GM19324 (cell line): ENCODE measurements around the gene LRRC3C.
"Not testable (repeated sequence)": the region's sequence is repeated elsewhere in the genome, so short reads cannot be mapped to it uniquely, and the experiment has no call there.

Experiments
- ATAC-seq: cut with Tn5 transposase; IDR thresholded peaks from one replicate; pipeline ENCODE4 v1.9.1; 2021; ENCODE audit warnings: mild to moderate bottlenecking, moderate library complexity; ENCODE audit not compliant: unreplicated experiment, low FRiP score

The LRRC3C gene

DNA sequence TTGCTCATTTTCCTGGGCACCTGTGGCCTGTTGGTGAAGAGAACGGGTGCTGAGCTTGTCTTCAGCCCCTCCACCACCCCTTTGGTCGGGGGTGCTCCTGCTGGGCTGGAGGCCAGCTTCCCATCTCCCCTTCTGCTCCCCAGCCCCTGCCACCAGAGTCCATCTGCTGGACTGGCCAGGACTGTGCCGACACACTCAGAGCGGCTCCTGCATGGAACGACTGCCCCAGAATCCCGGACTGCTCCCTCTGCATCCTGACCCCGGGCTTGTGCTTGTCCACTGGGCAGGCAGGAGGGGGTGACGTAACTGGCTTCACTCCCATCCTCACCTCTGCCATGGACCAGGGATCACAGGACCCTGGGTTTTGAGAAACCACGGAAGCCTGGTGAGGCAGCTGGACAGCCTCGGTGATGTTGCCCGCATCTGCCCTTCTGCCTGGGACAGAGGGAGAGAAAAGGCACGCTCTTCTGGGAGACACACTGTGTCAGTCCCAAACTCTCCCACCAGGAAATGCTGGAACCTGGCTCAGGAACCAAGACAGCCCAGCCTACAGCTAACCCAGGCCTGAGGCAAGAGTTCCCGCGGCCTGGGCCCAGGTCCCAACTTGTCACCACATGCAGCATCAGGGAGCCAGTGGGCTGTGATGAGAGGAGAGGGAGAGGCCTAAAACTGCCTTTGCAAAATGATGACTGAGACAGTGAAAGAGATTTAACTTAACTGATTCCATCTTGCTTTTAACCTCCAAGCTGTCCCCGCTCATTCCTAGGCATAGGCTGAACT lies 19.2 kb downstream of the LRRC3C start:
- ATAC-seq, result no peak

DNA sequence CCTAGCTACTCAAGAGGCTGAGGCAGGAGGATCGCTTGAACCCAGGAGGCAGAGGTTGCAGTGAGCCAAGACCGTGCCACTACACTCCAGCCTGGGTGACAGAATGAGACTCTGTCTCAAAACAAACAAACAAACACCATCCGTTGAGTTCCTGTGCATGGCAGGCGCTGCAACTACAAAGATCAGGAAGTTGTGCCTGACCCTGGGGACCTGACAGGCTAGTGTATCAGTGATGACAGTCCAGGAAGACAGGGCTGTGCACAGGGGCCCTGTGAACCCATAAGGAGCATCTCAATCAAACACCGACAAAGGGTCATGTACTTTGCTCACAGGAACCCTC lies 20.9 kb downstream of the LRRC3C start:
- ATAC-seq, result not testable (repeated sequence)

DNA sequence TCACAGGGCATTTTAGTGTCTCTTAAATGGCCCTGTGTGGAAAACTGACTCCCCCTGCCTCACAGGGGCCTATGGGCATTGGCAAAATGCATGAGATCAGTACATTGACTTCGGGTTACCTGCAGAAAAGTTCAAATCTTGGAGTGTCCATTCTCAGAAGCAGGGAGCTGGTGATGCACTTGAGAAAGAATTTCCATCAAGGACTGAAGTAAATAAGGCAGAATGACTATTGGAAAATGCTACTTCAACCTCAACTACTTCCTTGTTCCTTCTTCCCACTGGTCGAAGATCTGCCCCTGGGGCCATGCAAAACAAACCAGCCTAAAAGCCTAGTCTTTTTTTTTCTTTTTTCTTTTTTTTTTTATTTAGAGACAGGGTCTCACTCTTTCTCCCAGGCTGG lies 21.5 kb downstream of the LRRC3C start:
- ATAC-seq, result no peak

DNA sequence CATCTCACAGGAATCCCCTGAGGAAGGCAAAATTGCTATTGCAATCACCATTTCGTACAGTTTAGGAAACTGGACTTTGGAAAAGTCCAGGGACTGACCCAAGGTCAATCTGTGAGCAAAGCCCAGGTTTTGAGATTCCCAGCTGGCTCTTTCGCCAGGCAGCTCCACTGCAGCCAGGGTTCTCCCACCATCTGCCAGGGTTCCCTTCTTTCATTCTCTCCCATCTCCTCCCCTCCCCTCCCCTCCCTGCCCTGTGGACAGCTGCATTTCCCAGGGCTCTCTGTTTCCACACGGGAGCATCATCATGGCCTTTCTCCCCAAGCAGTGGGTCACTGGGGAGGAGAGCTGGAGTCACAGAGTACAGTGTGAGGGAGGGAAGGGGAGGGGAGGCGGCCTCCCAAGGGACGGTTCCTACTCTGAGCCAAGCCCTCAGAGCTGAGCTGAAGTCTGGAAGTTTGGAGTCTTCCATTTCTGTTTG lies 23.4 kb downstream of the LRRC3C start:
- ATAC-seq, result no peak

DNA sequence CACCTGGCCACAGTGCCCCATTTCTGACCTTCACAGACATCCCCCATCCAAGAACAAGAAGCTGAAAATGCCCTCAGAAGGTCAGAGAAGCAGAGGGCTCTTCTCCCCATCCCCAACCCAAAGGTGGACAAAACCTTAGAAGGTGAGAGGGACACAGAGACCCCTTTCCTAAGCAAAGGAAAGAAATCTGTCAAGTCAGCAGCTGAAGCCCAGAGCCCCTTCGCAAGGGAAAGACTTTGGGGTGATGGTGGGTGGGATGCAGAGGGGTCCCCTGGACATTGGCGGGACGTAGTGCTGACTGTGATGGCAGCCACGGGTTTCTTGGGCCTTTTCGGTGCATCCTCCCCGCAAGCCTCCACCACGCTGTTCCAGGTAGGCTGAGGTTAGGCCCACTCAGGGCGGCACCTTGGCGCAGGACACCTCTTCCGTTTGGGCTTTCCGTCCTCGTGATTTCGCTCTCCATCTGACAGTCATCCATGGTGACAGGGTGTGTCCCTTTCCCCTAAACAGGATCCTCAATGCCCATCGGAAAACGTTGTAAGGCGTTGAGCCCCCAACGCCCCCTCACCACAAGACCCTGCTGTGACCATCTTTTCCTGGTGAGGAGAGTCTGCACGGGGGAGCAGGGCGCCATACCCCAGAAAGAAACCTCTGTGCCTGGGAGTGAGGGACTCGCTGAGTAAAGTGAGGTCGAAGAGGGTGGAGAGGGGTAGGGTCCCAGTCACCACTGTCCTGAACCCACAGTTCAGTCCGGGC lies 24.6 kb downstream of the LRRC3C start:
- ATAC-seq, result no peak

DNA sequence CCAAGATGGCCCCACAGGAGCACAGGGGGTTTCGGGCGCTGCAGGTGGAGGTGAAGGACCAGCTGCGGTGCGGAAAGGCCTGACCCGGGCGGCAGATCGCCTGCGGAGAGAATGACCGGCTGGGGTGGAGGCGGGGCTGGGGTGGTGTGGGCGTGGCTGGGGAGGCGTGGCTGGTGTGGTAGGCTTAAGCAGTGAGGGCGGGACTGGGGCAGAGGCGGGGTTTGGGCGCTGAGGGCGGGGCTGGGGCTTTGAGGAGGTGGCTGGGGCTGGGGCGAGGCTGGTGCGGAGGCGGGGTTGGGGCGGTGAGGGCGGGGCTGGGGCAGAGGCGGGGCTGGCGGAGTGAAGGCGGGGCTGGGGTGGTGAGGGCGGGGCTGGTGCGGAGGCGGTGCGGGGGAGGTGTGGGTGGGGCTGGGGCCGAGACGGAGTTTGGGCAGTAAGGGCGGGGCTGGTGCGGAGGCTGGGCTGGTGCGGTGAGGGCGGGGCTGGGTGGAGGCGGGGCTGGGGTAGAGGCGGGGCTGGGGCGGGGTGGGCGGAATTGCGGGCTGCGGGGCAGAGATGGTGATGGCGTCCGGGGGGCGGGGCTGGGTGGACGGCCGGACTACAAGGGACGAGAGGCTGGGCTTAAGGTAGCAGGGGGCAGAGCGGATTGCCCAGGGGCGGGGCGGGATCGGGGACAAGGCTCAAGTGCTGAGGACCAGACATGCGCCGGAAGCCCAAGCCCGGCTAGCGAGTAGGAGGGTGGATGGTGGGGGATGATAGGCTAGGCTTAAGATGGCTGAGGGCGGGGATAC lies 25.3 kb downstream of the LRRC3C start:
- ATAC-seq, result peak; percentile 74

DNA sequence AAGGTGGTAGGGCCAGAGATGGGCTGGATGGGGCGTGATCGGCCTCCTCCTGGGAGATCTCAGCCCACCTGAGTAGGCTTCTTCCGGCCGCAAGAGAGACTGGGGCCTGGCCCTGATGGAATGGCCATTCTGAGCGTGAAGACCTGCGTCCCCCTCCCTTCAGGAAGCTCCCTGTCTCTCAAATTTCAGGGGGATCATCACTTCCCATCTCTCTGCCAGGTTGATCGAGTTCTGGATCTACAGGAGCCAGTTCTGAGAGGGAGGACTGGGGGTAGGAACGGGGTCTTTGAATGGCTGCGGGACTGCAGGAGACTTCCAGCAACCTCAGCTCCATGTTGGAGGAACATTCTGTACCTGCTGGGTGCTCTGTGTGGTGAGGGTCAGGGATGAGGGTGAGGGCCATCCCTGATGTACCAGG lies 25.9 kb downstream of the LRRC3C start:
- ATAC-seq, result no peak

DNA sequence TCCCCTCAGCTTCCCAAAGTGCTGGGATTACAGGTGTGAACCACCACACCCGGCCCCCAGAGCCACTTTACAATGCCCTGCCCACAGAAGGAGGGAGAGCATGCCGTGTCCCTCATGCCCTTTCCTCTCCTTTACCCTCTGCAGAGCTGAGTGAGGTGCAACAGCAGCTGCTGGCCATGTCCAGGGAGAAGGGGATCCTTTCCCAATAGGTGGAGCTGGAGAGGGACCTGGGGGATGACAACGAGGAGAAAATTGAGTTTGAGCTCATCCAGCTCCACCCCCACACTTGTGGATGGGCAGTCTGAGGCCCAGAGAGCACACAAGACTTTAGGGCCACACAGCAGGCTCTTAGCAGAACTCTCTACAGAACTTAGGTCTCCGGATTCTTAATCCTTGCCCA lies 27.3 kb downstream of the LRRC3C start:
- ATAC-seq, result no peak

DNA sequence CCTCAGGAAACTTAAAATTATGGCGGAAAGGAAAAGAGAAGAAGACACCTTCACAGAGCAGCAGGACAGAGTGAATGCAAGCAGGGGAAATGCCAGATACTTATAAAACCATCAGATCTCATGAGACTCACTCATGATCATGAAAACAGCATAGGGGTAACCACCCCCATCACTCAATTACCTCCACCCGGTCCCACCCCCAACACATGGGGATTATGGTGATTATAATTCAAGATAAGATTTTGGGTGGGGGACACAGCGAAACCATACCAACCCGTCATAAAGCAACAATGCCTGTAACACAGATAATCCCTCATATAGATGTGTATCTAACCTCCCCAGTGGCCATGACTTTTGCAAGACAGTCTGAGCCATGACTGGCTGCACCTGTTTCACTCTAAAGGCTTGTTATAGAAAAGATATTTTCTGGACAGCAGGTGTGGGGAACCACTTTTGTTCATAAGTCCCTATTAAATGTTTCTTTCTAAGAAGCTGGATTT lies 28.2 kb downstream of the LRRC3C start:
- ATAC-seq, result no peak

DNA sequence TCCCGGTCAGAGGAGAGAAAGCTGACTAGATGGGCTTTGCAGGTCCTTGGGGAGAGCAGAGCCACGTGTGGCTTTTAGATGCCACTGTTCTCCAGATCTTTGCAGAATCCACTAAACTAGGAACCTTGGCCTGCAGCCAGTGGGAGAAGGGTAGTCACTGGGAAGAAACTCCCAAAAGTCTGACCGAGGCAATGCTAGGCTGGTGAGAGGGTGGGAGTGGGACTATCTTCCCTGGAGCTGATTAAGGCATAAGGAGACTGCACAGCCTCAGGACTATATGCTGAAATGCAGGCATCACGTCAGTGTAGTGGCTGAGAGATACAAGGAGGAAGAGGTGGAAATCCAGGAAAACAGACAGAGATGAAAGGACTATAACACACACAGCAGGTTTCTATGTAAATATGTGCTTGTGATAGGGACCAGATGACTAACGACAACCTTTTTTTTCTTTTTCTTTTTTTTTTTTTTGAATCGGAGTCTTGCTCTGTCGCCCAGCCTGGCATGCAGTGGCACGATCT lies 33.1 kb downstream of the LRRC3C start:
- ATAC-seq, result no peak

DNA sequence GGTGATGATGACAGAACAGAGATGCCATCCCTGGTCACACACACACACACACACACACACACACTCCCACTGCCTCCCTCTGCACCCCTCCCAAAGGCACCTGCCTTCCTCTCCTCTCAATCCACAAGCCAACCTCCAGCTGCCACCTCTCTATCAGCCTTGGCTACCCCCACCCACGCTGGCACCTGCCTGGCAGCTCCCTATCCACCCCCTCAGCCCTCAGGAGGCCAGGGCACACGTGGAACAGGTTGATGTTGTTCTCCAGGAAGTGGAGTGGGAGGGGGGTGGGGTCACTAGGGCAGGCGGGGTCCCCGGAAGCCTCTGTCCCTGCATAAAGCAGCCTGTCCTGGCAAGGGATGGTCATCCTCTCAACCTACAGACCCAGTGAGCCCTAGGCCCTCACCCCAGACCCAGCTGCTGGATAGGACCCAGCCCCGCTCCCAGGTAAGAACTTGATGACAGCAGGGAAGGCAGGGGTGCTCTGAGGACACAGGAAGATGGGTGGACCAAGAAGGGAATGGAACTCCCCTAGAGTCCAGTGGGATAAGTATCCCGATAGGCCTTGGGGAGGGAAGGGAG lies 35.2 kb downstream of the LRRC3C start, which contains the start of gene GSDMA:
Gene GSDMA (plus strand): TSS at position 363 of the 579 bp plus-strand sequence. CDS start 2,684 bp downstream, outside the sequence.
- ATAC-seq, result no peak

DNA sequence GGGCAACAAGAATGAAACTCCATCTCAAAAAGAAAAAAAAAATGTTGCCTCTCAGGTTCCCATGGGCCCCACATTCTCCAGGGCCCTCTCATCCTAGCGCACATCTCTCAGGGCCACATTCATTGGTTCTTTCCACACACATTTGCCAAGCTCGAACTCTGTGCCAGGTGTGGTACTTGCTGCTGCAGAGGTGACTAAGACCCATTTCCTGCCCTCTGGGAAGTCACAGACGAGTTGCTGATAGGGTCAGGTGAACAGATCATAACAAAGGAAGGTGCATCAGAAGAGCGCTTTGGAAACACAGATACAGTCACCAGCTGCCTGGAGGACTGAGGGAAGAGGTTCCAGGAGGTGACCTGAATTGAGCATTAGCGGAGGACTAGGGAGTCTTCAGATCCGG lies 36.3 kb downstream of the LRRC3C start:
- ATAC-seq, result no peak

DNA sequence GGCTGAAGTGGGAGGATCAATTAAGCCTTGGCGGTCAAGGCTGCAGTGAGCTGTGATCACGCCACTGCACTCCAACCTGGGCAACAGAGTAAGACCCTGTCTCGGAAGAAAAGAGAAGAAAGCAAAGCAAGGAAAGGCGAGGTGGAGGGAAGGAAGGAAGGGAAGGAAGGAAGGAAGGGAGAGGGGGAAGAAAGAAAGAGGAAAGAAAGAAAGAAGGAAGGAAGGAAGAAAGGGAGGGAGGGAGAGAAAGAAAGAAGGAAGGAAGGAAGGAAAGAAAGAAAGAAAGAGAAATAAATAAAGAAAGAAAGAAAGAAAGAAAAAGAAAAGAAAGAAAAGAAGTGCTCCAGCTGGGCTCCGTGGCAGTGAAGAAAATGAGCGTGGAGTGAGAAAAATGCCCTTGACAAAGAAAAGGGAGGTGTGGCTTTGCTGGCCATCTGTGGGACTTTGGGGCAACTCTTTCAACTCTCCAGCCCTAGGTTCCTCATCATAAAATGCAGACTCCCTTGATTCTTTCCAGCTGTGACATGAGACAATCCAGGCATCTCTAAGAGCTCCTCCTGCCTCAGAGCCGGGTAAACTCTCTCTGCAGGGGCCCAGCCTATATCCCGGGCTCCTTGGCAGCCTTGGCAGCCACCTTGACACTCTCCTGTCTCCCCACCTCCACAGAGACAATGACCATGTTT lies 37.6 kb downstream of the LRRC3C start:
- no peak for ATAC-seq

DNA sequence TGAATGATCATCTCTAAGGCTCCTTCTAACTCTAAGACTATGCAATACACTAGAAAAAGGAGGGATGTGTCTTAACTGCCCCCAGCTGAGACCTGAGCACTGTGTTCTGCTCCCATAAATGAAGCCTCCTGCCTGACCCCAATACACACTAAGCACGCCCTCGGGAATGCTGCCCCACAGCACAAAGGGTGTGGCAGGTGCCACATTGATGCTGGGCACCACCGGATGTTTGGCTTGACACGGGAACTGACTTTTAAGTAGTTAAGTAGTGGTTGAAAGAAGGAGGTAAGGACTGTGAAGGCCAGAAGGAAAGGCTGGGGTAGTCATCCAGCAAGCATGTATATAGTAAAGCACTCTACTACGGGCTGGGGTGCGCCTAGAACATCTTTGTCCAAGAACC lies 39.2 kb downstream of the LRRC3C start:
- no peak for ATAC-seq

DNA sequence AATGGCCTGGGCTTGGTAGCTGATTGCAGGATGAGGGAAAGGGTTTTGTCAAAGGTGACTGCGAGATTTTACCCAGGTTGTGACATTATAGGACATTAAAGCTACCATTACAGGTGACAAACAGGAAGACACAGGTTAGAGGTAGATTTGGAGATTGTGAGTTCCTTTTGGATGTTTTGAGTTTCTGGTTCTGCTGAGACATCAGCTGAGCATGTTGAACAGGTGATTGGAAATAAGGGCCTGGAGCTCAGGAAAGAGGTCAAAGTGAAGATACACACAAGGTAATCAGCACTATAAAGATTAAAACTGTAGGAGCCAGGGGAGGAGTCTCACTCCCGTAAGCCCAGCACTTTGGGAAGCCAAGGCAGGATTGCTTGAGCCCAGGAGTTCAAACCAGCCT lies 41.2 kb downstream of the LRRC3C start:
- ATAC-seq, result no peak

DNA sequence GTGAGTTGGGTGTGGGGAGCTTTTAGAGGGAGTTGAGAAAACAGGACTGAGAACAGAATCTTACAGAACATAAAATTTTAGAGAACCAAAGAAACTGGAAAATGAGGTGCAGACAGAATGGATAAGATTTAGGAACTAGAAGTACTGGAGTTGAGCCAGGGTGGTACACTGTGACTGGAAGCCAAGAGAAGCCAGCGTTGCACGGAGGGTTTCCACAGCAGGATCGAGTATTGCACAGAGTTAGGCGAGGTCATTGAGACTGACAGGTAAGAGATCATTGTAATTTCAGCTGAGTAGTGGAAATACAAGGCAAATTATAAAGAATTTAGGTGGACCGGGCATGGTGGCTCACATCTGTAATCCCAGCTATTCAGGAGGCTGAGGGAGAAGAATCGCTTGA lies 41.8 kb downstream of the LRRC3C start:
- no peak for ATAC-seq

DNA sequence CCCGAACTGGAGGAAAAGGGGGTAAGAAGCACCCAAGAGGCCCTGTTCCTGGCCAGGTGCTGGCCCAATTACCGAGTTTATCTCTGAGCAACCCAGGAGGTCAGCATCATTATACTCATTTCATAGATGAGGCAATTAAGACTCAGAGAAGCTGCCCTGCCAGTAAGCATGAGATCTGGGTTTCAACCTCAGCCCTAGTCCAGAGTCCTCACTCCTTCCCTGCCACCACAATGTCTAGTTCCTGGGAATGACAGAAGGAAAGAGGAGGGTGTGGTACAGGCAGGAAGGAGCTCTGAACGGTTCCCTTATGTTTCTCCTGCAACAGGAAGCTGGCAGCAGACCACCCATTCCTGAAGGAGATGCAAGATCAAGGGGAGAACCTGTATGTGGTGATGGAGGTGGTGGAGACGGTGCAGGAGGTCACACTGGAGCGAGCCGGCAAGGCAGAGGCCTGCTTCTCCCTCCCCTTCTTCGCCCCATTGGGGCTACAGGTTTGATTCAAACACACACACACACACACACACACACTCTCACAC lies 42.7 kb downstream of the LRRC3C start:
- ATAC-seq, result no peak

DNA sequence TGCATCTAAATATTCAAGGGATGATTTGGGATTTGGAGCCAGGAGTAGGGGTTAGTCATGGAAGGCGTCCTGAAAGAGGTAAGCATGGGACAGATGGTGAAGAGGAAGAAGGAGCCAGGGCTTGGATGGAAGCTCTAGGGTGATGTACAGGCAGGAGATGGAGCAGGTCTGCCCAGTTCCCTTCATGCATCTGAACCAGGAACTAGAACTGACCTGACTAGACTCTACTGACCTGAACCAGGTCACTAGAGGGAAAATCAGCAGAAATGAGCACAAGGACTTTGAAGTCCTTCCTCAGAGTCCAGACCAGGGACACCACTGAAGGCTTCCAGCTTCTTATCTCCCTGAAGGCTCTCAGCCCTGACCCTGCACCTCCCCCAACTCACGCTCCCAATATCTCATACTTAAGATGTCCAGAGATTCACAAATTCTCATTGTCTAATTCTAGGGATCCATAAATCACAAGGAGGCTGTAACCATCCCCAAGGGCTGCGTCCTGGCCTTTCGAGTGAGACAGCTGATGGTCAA lies 43.6 kb downstream of the LRRC3C start:
- no peak for ATAC-seq

DNA sequence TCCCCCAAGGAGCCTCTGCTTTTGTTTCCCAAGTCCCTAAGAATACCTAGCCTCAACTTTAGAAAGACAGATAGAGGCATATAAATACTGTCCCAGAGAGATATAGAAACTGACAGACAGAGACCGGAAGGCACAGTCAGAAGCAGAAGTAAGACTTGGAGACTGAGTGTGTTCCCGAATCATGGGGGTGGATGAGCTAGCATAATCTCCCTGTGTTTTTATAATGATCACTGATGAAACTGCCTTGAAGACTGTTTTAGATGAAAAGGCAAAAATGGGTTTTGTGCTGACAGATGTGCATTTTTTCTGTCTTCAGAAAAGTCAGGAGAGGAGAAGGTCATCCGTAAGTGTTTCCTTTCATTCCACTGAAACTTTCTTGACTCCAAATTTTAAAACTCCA lies 44.7 kb downstream of the LRRC3C start:
- no peak for ATAC-seq
